Right lobe of liver (tissue), 6 donors: ENCODE results near the gene SFXN3. TPM values are rescaled to one million over a fixed set of nuclear protein-coding genes. Genes with fewer than 3 reads are reported as not detected.

Experiments used
- ATAC-seq, 4 donors: fragments of 200-7000 bp; cut with Tn5 transposase; one replicate each; pipeline ENCODE4 v1.9.1; 2020; ENCODE audit warnings: mild to moderate bottlenecking in 4 of 4, moderate library complexity in 4 of 4
- DNase-seq, 3 donors: peaks; one replicate each; pipeline ENCODE4 v3.0.0-alpha.2; 2020
- H3K27ac ChIP-seq, 3 donors: fragments of 200-600 bp; one replicate each; pipeline ENCODE4 v1.8.0; 2022
- H3K27me3 ChIP-seq, 2 donors: fragments of 200-600 bp; one replicate each; pipeline ENCODE4 v1.8.0; 2022
- H3K36me3 ChIP-seq, 4 donors: fragments of 200-600 bp; sonication (generic) in 1 of 4; one replicate each; pipeline versions ENCODE4 v1.5.1 to v1.8.0; 2017 to 2022; ENCODE audit warnings: control low read depth in 1 of 4
- H3K4me1 ChIP-seq, 4 donors: fragments of 200-600 bp; sonication (generic) in 1 of 4; one replicate each; pipeline versions ENCODE4 v1.5.1 to v1.8.0; 2017 to 2022; ENCODE audit warnings: control low read depth in 1 of 4
- H3K4me3 ChIP-seq, 3 donors: fragments of 200-600 bp; one replicate each; pipeline ENCODE4 v1.8.0; 2022
- H3K9me3 ChIP-seq, 4 donors: fragments of 200-600 bp; sonication (generic) in 1 of 4; one replicate each; pipeline versions ENCODE4 v1.5.1 to v1.8.0; 2017 to 2022; ENCODE audit warnings: control low read depth in 1 of 4
- CTCF ChIP-seq, 4 donors: fragments of 200-600 bp in 3 of 4; fragments of 450-650 bp in 1 of 4; IDR thresholded peaks; one replicate each; pipeline versions ENCODE4 v1.5.1 to v1.8.0; 2016 to 2022; ENCODE audit warnings: antibody characterized with exemption in 4 of 4, mild to moderate bottlenecking in 2 of 4
- POLR2A ChIP-seq: fragments of 450-650 bp; IDR thresholded peaks from one replicate; pipeline ENCODE4 v1.6.1; 2017; ENCODE audit warnings: antibody characterized with exemption, mild to moderate bottlenecking
- WGBS: methylation state at CpG from one replicate; pipeline ENCODE4 v1.1.6; 2018; ENCODE audit warnings: low coverage, low lambda C conversion rate; ENCODE audit not compliant: insufficient coverage; ENCODE audit errors: missing lambda C conversion rate; 5-methylcytosine and 5-hydroxymethylcytosine counted together
- intact Hi-C, 2 donors: fragments of 100-400 bp; cut with DNase I; formaldehyde crosslinking; loops; one replicate each; pipeline versions ENCODE4 v1.11.2 to v1.14.1; 2022
- total RNA-seq, 6 experiments: library from RNA; depleted of rRNA in 2 of 6; stranded (reverse); fragments of >200 nt in 2 of 6; fragmentation: NEBNext Ultra II Directional in 3 of 6; extraction: Animal tissue kit (Norgen Biotek cat#: 25700) in 3 of 6; gene quantifications; one replicate each; pipeline versions ENCODE4 v1.1.0 to v1.2.4, GENCODE V29; 2016 to 2023
- donor health status: DM: no; HTN: yes; CAD: no.
- donor health status: DM: no; HTN: no; CAD: no.
- donor health status: DM: no; HTN: no; CAD: no.
- donor health status: DM: no; HTN: yes; CAD: no.
- donor health status: DM: no; HTN: yes; CAD: no.

Gene SFXN3
- total RNA-seq, 6 experiments from 2014 or later: 4.0 to 17.0 (median 7.6) TPM

- intact Hi-C loops: no loop called here
- Histone ChIP-seq H3K4me1 (no peaks in the 10 kb centered on the region), H3K27ac (no peak overlapping the region), H3K27me3 (no peaks in the 10 kb centered on the region), H3K4me3 (no peak overlapping the region), H3K36me3 (no peaks in the 10 kb centered on the region), H3K9me3 (no peaks in the 10 kb centered on the region)
- ATAC-seq: no peak
- DNase-seq: no peak
- 54% methylated on average over 9 of the region's 9 CpGs for WGBS
- TF ChIP-seq POLR2A (no peak), CTCF (IDR thresholded peaks at IDR 0.05) (no peak)
Observed at GRCh38 chr10:101072923-101073322, 41.9 kb downstream of the SFXN3 start.

- no peaks in the 10 kb centered on the region for H3K4me1 ChIP-seq
- DNase-seq: no peak
Observed at GRCh38 chr10:101073631-101074030, 42.6 kb downstream of the SFXN3 start.

DNA sequence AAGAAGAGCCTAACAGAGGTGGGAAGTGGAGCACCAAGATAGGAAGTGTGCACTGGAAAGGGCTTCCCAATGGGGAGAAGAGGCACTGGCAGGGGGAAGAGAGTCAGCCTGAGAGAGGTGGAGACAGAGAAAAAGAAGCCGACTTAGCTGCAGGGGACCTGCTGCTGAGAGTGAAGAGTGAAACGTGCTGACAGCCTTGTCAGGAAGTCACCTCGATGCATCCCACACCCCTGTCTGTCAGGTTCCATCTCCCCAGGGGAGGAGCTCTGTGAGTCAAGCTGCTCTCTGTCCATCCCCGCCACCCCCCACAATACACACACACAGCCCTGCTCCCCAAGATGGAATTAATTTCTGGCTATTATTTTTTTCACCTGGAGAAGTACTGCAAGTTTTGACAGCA is 44.7 kb downstream of the SFXN3 start:
- no peak for TF ChIP-seq CTCF (IDR thresholded peaks at IDR 0.05)
- TF ChIP-seq POLR2A: no peak
- H3K36me3 ChIP-seq: no peaks in the 10 kb centered on the region
- H3K27ac ChIP-seq: no peak overlapping the region
- intact Hi-C loops: no loop called here
- WGBS: 15% methylated on average over 4 of the region's 4 CpGs
- H3K27me3 ChIP-seq: no peaks in the 10 kb centered on the region
- no peak overlapping the region for H3K4me3 ChIP-seq
- ATAC-seq (no peak), DNase-seq (no peak)
- H3K9me3 ChIP-seq: no peaks in the 10 kb centered on the region
- H3K4me1 ChIP-seq: no peaks in the 10 kb centered on the region

More at GRCh38 chr10:101073631-101074030, 42.6 kb downstream of the SFXN3 start:
- H3K27me3 ChIP-seq: no peaks in the 10 kb centered on the region
- no peak overlapping the region for H3K27ac ChIP-seq
- TF ChIP-seq CTCF (IDR thresholded peaks at IDR 0.05) (no peak), POLR2A (no peak)
- H3K9me3 ChIP-seq: no peaks in the 10 kb centered on the region
- WGBS: 9% methylated on average over 8 of the region's 13 CpGs
- intact Hi-C loops: no loop called here
- ATAC-seq: no peak
- H3K4me3 ChIP-seq: no peak overlapping the region
- H3K36me3 ChIP-seq: no peaks in the 10 kb centered on the region

DNA sequence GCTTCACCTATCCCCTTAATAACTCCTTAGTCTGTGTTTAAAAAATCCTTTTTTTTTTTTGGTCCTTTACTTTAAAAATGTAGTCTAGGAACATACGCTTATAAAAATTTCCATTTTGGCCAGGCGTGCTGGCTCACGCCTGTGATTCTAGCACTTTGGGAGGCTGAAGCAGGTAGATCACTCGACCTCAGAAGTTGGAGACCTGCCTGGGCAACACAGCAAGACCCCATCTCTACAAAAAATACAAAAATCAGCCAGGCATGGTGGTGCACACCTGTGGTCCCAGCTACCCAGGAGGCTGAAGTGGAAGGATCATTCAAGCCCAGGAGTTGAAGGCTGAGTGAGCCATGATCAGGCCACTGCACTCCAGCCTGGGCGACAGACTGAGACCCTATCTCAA is 45.6 kb downstream of the SFXN3 start:
- no peak for TF ChIP-seq CTCF (IDR thresholded peaks at IDR 0.05)
- 59% methylated on average over 4 of the region's 5 CpGs for WGBS
- Histone ChIP-seq H3K27me3 (no peaks in the 10 kb centered on the region), H3K4me1 (no peaks in the 10 kb centered on the region), H3K9me3 (no peaks in the 10 kb centered on the region), H3K4me3 (no peak overlapping the region), H3K27ac (no peak overlapping the region), H3K36me3 (no peaks in the 10 kb centered on the region)
- DNase-seq (no peak), ATAC-seq (no peak)
- intact Hi-C loops: no loop called here

DNA sequence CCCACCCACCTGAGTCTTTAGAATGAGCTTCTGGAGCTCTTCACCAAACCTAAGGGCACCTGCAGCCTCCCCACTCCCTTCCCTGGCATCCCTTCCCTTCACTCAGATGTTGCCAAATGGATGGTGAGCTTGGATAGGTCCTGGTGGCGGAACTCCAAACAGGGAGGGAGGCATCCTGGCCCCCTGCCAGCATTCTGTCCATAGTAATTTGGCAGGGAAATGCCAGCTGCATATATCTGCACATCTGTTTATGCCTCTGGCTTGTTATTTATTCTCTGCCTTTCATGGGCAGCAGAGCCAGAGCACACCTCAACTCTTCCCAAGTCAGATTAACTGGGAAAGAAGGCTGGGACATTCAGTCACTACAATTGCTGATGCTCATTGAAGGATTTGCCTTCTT is 48.8 kb downstream of the SFXN3 start:
- H3K4me1 ChIP-seq: no peaks in the 10 kb centered on the region

More for the DNA sequence above, 48.8 kb downstream of the SFXN3 start:
- intact Hi-C loops: no loop called here
- DNase-seq: no peak
- Histone ChIP-seq H3K36me3 (no peaks in the 10 kb centered on the region), H3K27ac (no peak overlapping the region), H3K27me3 (no peaks in the 10 kb centered on the region), H3K9me3 (no peaks in the 10 kb centered on the region), H3K4me3 (no peak overlapping the region)
- TF ChIP-seq CTCF (IDR thresholded peaks at IDR 0.05) (no peak), POLR2A (no peak)
- no peak for ATAC-seq
- no CpG with 5 or more reads among the region's 1 CpG for WGBS
